Measurements from ENCODE around the gene GAS2L1.

DNA sequence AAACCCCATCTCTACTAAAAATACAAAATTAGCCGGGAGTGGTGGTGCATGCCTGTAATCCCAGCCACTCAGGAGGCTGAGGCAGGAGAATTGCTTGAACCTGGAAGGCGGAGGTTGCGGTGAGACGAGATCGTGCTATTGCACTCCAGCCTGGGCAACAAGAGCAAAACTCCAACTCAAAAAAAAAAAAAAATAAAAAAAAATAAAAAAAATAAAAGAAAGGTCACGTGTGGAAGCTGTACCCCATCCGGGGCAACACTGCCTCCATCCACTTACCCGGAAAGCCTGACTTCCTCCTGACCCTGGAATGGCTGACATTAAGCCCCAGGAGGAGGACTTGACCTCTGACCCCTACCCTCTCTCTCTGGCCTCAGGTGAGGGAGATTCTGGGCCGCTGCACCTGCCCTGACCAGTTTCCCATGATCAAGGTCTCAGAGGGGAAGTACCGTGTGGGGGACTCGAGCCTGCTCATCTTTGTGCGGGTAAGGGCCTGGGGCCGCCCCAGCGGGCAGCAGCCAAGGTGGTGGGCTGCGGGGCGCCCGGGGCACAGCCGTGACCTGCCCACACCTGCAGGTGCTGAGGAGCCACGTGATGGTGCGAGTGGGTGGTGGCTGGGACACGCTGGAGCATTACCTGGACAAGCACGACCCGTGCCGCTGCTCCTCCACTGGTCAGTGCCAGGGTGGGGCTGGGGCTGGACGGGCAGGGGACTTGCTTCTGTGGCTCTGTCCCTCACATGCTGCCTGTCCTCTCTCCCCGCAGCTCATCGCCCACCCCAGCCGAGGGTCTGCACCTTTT is 3.8 kb downstream of the GAS2L1 start:
- TF ChIP-seq, protein P1, sequence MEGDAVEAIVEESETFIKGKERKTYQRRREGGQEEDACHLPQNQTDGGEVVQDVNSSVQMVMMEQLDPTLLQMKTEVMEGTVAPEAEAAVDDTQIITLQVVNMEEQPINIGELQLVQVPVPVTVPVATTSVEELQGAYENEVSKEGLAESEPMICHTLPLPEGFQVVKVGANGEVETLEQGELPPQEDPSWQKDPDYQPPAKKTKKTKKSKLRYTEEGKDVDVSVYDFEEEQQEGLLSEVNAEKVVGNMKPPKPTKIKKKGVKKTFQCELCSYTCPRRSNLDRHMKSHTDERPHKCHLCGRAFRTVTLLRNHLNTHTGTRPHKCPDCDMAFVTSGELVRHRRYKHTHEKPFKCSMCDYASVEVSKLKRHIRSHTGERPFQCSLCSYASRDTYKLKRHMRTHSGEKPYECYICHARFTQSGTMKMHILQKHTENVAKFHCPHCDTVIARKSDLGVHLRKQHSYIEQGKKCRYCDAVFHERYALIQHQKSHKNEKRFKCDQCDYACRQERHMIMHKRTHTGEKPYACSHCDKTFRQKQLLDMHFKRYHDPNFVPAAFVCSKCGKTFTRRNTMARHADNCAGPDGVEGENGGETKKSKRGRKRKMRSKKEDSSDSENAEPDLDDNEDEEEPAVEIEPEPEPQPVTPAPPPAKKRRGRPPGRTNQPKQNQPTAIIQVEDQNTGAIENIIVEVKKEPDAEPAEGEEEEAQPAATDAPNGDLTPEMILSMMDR (IDR thresholded peaks at IDR 0.05) = no peak
- TF ChIP-seq, protein P2, sequence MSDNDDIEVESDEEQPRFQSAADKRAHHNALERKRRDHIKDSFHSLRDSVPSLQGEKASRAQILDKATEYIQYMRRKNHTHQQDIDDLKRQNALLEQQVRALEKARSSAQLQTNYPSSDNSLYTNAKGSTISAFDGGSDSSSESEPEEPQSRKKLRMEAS (IDR thresholded peaks at IDR 0.05) = no peak
- no peak for TF ChIP-seq CEBPB (IDR thresholded peaks at IDR 0.05)
- TF ChIP-seq HOXB5 (CRISPR knock-in tag; IDR thresholded peaks at IDR 0.05) = no peak
- TF ChIP-seq MAZ (IDR thresholded peaks at IDR 0.05; ENCODE audit: borderline replicate concordance, low read depth, low read length) = no peak
- TF ChIP-seq, protein P3, sequence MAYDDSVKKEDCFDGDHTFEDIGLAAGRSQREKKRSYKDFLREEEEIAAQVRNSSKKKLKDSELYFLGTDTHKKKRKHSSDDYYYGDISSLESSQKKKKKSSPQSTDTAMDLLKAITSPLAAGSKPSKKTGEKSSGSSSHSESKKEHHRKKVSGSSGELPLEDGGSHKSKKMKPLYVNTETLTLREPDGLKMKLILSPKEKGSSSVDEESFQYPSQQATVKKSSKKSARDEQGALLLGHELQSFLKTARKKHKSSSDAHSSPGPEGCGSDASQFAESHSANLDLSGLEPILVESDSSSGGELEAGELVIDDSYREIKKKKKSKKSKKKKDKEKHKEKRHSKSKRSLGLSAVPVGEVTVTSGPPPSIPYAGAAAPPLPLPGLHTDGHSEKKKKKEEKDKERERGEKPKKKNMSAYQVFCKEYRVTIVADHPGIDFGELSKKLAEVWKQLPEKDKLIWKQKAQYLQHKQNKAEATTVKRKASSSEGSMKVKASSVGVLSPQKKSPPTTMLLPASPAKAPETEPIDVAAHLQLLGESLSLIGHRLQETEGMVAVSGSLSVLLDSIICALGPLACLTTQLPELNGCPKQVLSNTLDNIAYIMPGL (CRISPR knock-in tag; IDR thresholded peaks at IDR 0.05; ENCODE audit: borderline replicate concordance) = no peak
- TF ChIP-seq MYC (IDR thresholded peaks at IDR 0.05; ENCODE audit: borderline replicate concordance, low read length) = no peak
- no peak for TF ChIP-seq POLR2A (IDR thresholded peaks at IDR 0.05; ENCODE audit: low read length)
- TF ChIP-seq, protein P4, sequence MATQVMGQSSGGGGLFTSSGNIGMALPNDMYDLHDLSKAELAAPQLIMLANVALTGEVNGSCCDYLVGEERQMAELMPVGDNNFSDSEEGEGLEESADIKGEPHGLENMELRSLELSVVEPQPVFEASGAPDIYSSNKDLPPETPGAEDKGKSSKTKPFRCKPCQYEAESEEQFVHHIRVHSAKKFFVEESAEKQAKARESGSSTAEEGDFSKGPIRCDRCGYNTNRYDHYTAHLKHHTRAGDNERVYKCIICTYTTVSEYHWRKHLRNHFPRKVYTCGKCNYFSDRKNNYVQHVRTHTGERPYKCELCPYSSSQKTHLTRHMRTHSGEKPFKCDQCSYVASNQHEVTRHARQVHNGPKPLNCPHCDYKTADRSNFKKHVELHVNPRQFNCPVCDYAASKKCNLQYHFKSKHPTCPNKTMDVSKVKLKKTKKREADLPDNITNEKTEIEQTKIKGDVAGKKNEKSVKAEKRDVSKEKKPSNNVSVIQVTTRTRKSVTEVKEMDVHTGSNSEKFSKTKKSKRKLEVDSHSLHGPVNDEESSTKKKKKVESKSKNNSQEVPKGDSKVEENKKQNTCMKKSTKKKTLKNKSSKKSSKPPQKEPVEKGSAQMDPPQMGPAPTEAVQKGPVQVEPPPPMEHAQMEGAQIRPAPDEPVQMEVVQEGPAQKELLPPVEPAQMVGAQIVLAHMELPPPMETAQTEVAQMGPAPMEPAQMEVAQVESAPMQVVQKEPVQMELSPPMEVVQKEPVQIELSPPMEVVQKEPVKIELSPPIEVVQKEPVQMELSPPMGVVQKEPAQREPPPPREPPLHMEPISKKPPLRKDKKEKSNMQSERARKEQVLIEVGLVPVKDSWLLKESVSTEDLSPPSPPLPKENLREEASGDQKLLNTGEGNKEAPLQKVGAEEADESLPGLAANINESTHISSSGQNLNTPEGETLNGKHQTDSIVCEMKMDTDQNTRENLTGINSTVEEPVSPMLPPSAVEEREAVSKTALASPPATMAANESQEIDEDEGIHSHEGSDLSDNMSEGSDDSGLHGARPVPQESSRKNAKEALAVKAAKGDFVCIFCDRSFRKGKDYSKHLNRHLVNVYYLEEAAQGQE (IDR thresholded peaks at IDR 0.05) = no peak
- TF ChIP-seq BHLHE40 (IDR thresholded peaks at IDR 0.05; ENCODE audit: low read depth, low read length) = no peak

All from A549 (cell line).